Duodenal mucosa (tissue), 2 donors: ENCODE data around the gene THBS1.

Source experiments
- H3K27ac ChIP-seq: one replicate; pipeline ENCODE4 v1.7.0; 2013; ENCODE audit warnings: low read depth, low read length
- H3K27me3 ChIP-seq, 2 donors: one replicate each; pipeline ENCODE4 v1.7.0; 2013; ENCODE audit warnings: low read length in 2 of 2, control low read depth in 1 of 2; ENCODE audit not compliant: insufficient read depth in 2 of 2, control insufficient read depth in 1 of 2
- H3K36me3 ChIP-seq, 2 donors: one replicate each; pipeline ENCODE4 v1.7.0; 2013; ENCODE audit warnings: low read length in 2 of 2, control low read depth in 1 of 2; ENCODE audit not compliant: insufficient read depth in 2 of 2, control insufficient read depth in 1 of 2
- H3K4me1 ChIP-seq, 2 donors: one replicate each; pipeline ENCODE4 v1.7.0; 2013; ENCODE audit warnings: low read length in 2 of 2, control low read depth in 1 of 2; ENCODE audit not compliant: insufficient read depth in 2 of 2, control insufficient read depth in 1 of 2
- H3K4me3 ChIP-seq, 2 donors: one replicate each; pipeline ENCODE4 v1.7.0; 2013; ENCODE audit warnings: low read length in 2 of 2, low read depth in 1 of 2
- H3K9ac ChIP-seq, 2 donors: one replicate each; pipeline ENCODE4 v1.7.0; 2013; ENCODE audit warnings: low read length in 2 of 2, low read depth in 1 of 2
- H3K9me3 ChIP-seq, 2 donors: one replicate each; pipeline ENCODE4 v1.7.0; 2013; ENCODE audit warnings: low read length in 2 of 2, control low read depth in 1 of 2; ENCODE audit not compliant: control insufficient read depth in 1 of 2

THBS1 gene

DNA sequence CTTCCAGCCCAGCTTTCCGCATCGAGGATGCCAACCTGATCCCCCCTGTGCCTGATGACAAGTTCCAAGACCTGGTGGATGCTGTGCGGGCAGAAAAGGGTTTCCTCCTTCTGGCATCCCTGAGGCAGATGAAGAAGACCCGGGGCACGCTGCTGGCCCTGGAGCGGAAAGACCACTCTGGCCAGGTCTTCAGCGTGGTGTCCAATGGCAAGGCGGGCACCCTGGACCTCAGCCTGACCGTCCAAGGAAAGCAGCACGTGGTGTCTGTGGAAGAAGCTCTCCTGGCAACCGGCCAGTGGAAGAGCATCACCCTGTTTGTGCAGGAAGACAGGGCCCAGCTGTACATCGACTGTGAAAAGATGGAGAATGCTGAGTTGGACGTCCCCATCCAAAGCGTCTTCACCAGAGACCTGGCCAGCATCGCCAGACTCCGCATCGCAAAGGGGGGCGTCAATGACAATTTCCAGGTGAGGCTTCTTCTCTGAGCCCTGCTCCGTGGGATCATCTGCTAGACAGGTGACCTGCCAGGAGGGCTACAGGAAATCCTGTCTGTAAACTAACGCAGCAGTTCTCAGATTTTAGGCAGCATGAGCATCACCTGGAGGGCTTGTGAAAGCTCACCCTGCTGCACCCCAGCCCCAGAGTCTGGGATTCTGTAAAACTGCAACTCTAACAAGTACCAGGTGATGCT lies 1.6 kb downstream of the THBS1 start:
- H3K27me3 ChIP-seq: no peaks in the 10 kb centered on the region
- H3K4me1 ChIP-seq: peaks cover 6 to 19% of the 10 kb centered on the region in 2 donors
- peak overlapping the region in 1 of 2 donors; percentile 61 for H3K9ac ChIP-seq
- peaks cover 5 to 12% of the 10 kb centered on the region in 2 donors for H3K36me3 ChIP-seq
- peak overlapping the region; percentile 58 to 68 for H3K4me3 ChIP-seq
- H3K27ac ChIP-seq: peak overlapping the region; percentile 30
- H3K9me3 ChIP-seq: no peaks in the 10 kb centered on the region

DNA sequence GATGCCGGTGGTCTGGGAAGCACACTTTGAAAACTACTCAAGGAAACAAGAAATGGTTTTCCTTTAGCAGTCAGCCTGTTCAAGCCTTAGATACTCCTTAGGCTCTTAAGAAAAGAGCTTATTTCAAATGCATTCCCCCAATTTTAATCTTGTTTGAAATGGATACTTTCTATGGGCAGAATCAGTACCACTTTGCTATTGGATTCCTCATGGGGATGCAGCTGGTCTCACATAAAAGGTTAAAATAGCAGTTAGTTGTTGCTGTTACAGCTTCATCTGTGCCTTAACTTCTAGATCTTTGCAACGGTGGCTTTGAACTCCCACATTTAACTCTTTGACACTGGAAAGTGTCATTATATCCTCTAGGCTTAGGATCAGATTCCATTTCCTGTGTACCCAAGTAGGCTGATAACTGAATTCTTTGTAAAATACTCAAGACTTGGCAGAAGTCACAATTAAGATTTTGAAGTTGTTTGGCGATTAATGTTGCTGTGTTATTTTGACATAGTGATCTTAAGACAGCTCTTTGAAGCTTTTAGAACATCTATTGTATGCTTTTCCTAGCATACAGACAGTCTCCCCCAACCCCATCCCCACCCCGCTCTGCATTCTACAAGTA lies 2.2 kb downstream of the THBS1 start:
- H3K36me3 ChIP-seq: peaks cover 5 to 13% of the 10 kb centered on the region in 2 donors
- H3K4me1 ChIP-seq: peaks cover 6 to 19% of the 10 kb centered on the region in 2 donors
- peak overlapping the region in 1 of 2 donors; percentile 61 for H3K9ac ChIP-seq
- H3K4me3 ChIP-seq: peak overlapping the region; percentile 58 to 68
- no peaks in the 10 kb centered on the region for H3K27me3 ChIP-seq
- peak overlapping the region; percentile 30 for H3K27ac ChIP-seq
- no peaks in the 10 kb centered on the region for H3K9me3 ChIP-seq

DNA sequence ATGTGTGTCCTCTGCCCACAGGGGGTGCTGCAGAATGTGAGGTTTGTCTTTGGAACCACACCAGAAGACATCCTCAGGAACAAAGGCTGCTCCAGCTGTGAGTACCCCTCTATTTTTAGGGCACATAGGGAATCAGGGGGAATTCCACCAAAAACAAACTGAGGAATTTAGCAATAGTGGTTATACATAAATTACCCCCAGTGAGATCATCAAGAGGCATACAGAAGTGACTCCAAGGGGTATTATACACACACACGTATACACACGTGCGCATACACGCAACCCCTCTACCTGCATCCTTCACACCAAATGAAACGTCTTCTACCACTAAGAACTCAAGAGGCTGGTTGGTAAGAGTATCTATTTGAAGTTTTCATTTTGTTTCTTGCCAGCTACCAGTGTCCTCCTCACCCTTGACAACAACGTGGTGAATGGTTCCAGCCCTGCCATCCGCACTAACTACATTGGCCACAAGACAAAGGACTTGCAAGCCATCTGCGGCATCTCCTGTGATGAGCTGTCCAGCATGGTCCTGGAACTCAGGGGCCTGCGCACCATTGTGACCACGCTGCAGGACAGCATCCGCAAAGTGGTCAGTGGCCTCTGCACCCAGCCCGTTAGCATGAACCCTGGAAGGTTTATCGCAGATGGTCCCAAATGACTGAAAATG lies 2.9 kb downstream of the THBS1 start:
- H3K27me3 ChIP-seq: no peaks in the 10 kb centered on the region
- peak overlapping the region; percentile 21 to 38 for H3K4me3 ChIP-seq
- peak overlapping the region in 1 of 2 donors; percentile 31 for H3K9ac ChIP-seq
- no peaks in the 10 kb centered on the region for H3K9me3 ChIP-seq
- H3K36me3 ChIP-seq: peaks cover 5 to 15% of the 10 kb centered on the region in 2 donors
- H3K27ac ChIP-seq: no peak overlapping the region
- peaks cover 6 to 15% of the 10 kb centered on the region in 2 donors for H3K4me1 ChIP-seq

DNA sequence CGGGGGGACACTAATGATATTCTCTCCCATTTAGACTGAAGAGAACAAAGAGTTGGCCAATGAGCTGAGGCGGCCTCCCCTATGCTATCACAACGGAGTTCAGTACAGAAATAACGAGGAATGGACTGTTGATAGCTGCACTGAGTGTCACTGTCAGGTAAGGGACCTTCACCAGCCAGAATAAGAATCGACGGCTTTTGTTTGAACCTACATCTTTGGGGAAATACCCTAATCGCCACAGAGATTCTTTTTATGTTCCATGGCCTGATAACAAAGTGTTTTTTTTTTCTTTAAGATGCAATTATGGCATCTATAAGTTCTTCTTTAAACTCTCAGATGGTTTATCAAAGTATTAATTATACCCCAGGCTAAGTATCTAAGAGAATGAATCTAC lies 3.4 kb downstream of the THBS1 start:
- H3K27me3 ChIP-seq: no peaks in the 10 kb centered on the region
- peaks cover 5 to 15% of the 10 kb centered on the region in 2 donors for H3K36me3 ChIP-seq
- H3K27ac ChIP-seq: no peak overlapping the region
- H3K4me3 ChIP-seq: peak overlapping the region; percentile 21 to 38
- peak overlapping the region in 1 of 2 donors; percentile 31 for H3K9ac ChIP-seq
- no peaks in the 10 kb centered on the region for H3K9me3 ChIP-seq
- peaks cover 6 to 11% of the 10 kb centered on the region in 2 donors for H3K4me1 ChIP-seq

DNA sequence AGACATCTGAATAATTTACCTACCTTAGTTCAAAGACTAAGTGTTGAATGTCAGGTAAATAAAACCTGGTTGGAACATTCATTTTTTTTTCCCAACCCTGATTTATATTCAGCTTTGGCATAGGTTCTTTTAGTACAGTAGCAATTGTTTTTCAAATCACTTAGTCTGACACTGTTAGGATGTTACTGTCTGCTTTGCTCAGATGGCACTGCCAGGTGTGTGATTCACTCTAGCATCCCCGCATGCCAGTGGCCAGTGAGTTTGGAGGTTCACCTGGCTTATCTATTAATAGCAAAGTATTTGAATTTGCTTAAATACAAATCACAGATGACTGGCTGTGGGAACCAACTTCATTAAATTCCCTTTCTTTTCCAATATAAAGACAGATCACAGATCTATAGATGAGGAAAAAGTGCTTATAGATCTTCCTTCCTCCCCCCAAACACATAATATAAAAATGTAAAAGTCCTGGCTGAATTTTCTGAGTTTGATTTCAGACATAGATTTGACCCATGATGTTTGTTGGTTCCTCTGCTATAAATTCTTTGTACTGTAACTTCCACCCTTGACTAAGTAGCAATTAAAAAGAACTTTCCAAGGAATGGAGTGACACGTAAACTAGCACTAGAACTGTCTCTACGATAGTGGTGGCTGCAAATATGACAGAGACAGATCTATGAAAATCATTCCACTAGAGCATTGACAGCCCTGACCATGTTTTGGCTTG lies 3.9 kb downstream of the THBS1 start:
- H3K4me1 ChIP-seq: peaks cover 1 to 9% of the 10 kb centered on the region in 2 donors
- no peak overlapping the region for H3K9ac ChIP-seq
- peak overlapping the region in 1 of 2 donors; percentile 21 for H3K4me3 ChIP-seq
- H3K27ac ChIP-seq: no peak overlapping the region
- H3K36me3 ChIP-seq: peaks cover 5 to 18% of the 10 kb centered on the region in 2 donors
- H3K27me3 ChIP-seq: no peaks in the 10 kb centered on the region
- no peaks in the 10 kb centered on the region for H3K9me3 ChIP-seq

DNA sequence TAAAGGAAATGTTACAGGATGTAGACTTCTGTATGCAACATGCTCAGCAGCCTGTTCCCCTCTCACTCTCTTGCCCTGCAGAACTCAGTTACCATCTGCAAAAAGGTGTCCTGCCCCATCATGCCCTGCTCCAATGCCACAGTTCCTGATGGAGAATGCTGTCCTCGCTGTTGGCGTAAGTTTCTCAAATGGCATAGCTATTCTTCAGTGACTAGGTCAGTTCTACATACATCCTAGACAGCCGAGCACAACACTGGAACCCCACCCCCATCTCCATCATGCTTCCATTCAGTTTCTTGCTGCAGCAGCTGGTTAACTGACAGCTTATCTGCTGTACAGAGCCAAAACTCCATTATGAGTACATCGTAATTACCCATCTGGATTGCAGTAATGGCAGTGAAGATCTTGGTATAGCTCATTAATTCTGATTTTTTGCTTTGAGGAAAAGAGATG lies 4.5 kb downstream of the THBS1 start:
- H3K9me3 ChIP-seq: no peaks in the 10 kb centered on the region
- peak overlapping the region in 1 of 2 donors; percentile 20 for H3K4me3 ChIP-seq
- H3K27ac ChIP-seq: peak overlapping the region; percentile 11
- peaks cover 5 to 19% of the 10 kb centered on the region in 2 donors for H3K36me3 ChIP-seq
- peaks cover 0 to 6% of the 10 kb centered on the region in 2 donors for H3K4me1 ChIP-seq
- H3K27me3 ChIP-seq: no peaks in the 10 kb centered on the region
- no peak overlapping the region for H3K9ac ChIP-seq

DNA sequence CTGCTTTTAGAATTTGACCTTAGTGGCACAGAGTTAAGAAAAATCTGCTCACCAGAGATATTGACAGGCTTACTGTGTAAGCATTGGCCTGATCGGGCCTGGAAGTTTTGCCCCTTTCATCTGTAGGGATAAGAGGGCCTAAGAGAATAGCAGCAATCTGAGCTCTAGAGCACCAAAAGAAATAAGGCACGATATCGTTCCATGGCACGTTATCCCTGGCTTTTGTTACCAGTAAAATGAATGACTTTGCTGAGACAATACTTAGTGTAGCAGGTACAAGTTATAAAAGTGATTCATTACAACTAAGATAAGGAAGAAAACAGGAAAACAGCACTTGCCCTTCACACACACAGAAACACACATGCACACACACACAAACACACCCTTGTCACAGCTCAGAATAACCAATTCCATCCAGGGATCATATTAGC lies 5.0 kb downstream of the THBS1 start:
- Histone ChIP-seq H3K4me1 (peaks cover 0 to 6% of the 10 kb centered on the region in 2 donors), H3K27ac (no peak overlapping the region), H3K9ac (no peak overlapping the region), H3K36me3 (peaks cover 5 to 21% of the 10 kb centered on the region in 2 donors), H3K27me3 (no peaks in the 10 kb centered on the region), H3K4me3 (no peak overlapping the region), H3K9me3 (no peaks in the 10 kb centered on the region)

DNA sequence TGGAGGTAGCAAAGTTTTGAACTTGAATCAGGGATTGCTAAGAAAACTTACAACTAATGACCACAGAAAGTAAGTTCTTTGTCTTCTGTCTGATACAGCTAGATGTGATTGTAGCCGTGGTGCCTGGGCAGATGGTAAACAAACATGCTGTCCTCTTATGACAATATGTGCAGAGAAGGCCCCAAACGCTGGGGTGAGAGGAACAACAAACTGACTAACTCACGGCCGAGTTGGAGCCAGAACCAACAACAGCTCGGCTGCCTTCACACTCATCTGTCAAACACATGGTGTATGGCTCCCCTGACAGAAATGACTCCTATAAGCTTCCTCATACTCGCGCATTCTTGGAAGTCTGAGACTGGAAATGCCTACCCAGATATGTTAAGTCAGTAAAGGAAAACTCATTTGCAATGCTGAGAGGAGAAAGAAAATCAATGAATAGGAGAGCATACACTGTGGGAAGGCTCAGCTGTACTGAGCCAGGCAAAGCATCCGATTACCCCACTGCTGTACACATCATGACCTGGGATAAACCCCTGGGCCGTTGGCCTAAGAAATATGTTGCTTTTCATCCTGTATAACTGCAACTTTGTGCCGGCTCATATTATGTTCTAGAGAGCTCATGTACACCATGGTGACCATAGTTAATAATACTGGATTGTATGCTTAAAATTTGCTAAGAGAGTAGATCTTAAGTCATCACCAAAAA lies 5.7 kb downstream of the THBS1 start:
- Histone ChIP-seq H3K36me3 (peaks cover 5 to 27% of the 10 kb centered on the region in 2 donors), H3K27me3 (no peaks in the 10 kb centered on the region), H3K4me1 (peaks cover 0 to 6% of the 10 kb centered on the region in 2 donors), H3K27ac (no peak overlapping the region), H3K4me3 (no peak overlapping the region), H3K9ac (no peak overlapping the region), H3K9me3 (no peaks in the 10 kb centered on the region)

DNA sequence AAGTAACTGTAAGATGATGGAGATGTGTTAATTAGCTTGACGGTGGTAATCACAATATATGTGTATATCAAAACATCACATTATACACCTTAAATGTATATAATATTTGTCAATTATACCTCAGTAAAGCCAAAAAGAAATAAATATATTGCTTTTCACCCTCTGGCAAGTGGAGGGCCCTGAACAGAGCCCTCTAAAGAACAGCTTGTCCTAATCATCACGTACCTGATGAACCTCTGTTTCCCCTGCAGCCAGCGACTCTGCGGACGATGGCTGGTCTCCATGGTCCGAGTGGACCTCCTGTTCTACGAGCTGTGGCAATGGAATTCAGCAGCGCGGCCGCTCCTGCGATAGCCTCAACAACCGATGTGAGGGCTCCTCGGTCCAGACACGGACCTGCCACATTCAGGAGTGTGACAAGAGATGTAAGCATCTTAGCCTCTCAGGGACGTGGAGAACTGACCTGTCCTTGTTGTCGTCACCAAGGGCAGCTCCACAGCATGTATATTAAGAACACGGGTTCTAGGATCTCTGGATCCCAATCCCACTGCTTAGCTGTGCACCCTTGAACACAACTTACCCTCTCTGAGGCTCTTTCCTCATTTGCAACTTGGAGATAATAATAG lies 6.3 kb downstream of the THBS1 start:
- Histone ChIP-seq H3K9ac (no peak overlapping the region), H3K4me3 (no peak overlapping the region), H3K4me1 (peaks cover 0 to 6% of the 10 kb centered on the region in 2 donors), H3K9me3 (no peaks in the 10 kb centered on the region), H3K27ac (no peak overlapping the region), H3K36me3 (peaks cover 5 to 29% of the 10 kb centered on the region in 2 donors), H3K27me3 (no peaks in the 10 kb centered on the region)
